Raji (cell line): ENCODE measurements around the gene PITPNM3.

Experiments used
- POLR2A ChIP-seq: IDR thresholded peaks from 2 replicates; pipeline ENCODE4 v1.6.1; 2011; ENCODE audit warnings: low read depth, low read length, control low read depth; ENCODE audit not compliant: insufficient read depth

The PITPNM3 gene

GRCh38 chr17:6476810-6477179 is 79.6 kb downstream of the PITPNM3 start:
- no peak for TF ChIP-seq POLR2A

- TF ChIP-seq POLR2A, result no peak
Observed at GRCh38 chr17:6476076-6476809, 80.1 kb downstream of the PITPNM3 start.

- no peak for TF ChIP-seq POLR2A
Observed at GRCh38 chr17:6475411-6475810, 80.9 kb downstream of the PITPNM3 start.

GRCh38 chr17:6474906-6475305 is 81.4 kb downstream of the PITPNM3 start:
- TF ChIP-seq POLR2A, result no peak

- TF ChIP-seq POLR2A, result no peak
Observed at GRCh38 chr17:6474376-6474775, 82.0 kb downstream of the PITPNM3 start.

- TF ChIP-seq POLR2A, result no peak
Observed at GRCh38 chr17:6473128-6473767, 83.1 kb downstream of the PITPNM3 start.

GRCh38 chr17:6472517-6472916 is 83.8 kb downstream of the PITPNM3 start:
- TF ChIP-seq POLR2A, result no peak

- TF ChIP-seq POLR2A, result no peak
Observed at GRCh38 chr17:6471531-6472465, 84.6 kb downstream of the PITPNM3 start.

- TF ChIP-seq POLR2A, result no peak
Observed at GRCh38 chr17:6470751-6471521, 85.4 kb downstream of the PITPNM3 start.

GRCh38 chr17:6470146-6470718 is 86.1 kb downstream of the PITPNM3 start:
- no peak for TF ChIP-seq POLR2A

GRCh38 chr17:6468051-6468790 is 88.1 kb downstream of the PITPNM3 start:
- no peak for TF ChIP-seq POLR2A

GRCh38 chr17:6467567-6467966 is 88.8 kb downstream of the PITPNM3 start:
- no peak for TF ChIP-seq POLR2A

- no peak for TF ChIP-seq POLR2A
Observed at GRCh38 chr17:6465206-6466003, 91.0 kb downstream of the PITPNM3 start.
